NB4 (cell line): ENCODE measurements around the gene PDYN.

Experiments
- DNase-seq: peaks from one replicate; pipeline ENCODE4 v3.0.0; 2010; ENCODE audit warnings: low read depth
- H3K4me3 ChIP-seq: one replicate; pipeline ENCODE4 v1.5.1; 2011; ENCODE audit warnings: mild to moderate bottlenecking, low read depth, low read length, moderate library complexity
- CTCF ChIP-seq: IDR thresholded peaks from one replicate; pipeline ENCODE4 v1.5.1; 2012; ENCODE audit warnings: low read depth, low read length
- MYC ChIP-seq: IDR thresholded peaks from 2 replicates; pipeline ENCODE4 v1.6.1; 2011; ENCODE audit warnings: low read depth, low read length
- POLR2A ChIP-seq: IDR thresholded peaks from 2 replicates; pipeline ENCODE4 v1.6.1; 2011; ENCODE audit warnings: mild to moderate bottlenecking; ENCODE audit not compliant: insufficient read length; ENCODE audit errors: extremely low read depth
- TF ChIP-seq, protein P1 (sequence below): IDR thresholded peaks from 2 replicates; pipeline ENCODE4 v1.6.1; 2011; ENCODE audit warnings: low read depth, low read length

PDYN gene

GRCh38 chr20:1992359-1993110 is 1.3 kb downstream of the PDYN start:
- no peak overlapping the region for H3K4me3 ChIP-seq

GRCh38 chr20:1987826-1988225 is 6.0 kb downstream of the PDYN start:
- TF ChIP-seq MYC (no peak), POLR2A (no peak), CTCF (no peak)
- TF ChIP-seq, protein P1, sequence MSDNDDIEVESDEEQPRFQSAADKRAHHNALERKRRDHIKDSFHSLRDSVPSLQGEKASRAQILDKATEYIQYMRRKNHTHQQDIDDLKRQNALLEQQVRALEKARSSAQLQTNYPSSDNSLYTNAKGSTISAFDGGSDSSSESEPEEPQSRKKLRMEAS, result no peak

More at GRCh38 chr20:1992359-1993110, 1.3 kb downstream of the PDYN start:
- no peak for DNase-seq
- no peak for TF ChIP-seq POLR2A
- TF ChIP-seq MYC, result no peak
- no peak for TF ChIP-seq CTCF
- TF ChIP-seq, protein P1, result no peak

DNA sequence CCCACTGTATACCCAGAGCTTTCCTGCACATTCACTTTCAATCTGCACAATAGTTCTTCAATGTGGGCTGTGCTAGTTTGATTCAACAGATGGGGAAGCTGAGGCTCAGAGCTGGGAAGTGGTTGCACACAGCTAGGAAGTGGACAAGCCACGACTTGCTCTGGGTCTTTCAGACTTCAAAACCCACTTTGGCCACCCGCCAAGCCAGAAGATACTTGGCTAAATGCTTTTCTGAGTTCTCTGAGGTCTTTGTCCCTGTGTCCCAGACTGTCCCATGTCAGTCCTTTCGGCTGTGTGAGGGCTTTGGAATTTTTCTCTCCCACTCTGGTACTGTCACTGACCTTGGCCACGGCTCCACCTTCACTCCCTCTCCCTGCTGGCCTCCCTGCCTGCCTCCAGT is 10.6 kb downstream of the PDYN start:
- no peak overlapping the region for H3K4me3 ChIP-seq
- peak; percentile 18 for DNase-seq
- no peak for TF ChIP-seq MYC
- TF ChIP-seq, protein P1, result no peak
- no peak for TF ChIP-seq POLR2A
- no peak for TF ChIP-seq CTCF

More at GRCh38 chr20:1987826-1988225, 6.0 kb downstream of the PDYN start:
- H3K4me3 ChIP-seq, result no peak overlapping the region
- DNase-seq, result no peak

DNA sequence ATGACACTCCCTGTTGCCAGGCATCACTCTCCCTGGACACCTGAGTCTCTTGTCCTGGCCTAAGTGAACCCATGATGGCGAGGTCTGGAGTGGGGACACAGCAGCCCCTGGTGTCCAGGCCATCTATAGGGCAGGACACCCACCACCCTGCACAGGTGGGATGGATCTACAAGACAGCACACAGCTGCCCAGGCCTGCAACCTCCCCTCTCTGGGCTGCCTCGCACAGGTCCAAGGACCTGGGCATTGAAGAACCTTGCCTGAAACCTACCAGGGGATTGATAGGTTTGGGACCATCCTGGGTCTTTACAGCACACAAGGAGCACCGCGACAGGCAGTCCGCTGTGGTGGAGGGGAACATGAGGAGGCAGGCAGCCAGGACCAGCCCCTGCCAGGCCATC is 11.2 kb downstream of the PDYN start:
- no peak overlapping the region for H3K4me3 ChIP-seq
- DNase-seq, result no peak
- TF ChIP-seq POLR2A (no peak), MYC (no peak), CTCF (no peak)
- TF ChIP-seq, protein P1, result no peak

DNA sequence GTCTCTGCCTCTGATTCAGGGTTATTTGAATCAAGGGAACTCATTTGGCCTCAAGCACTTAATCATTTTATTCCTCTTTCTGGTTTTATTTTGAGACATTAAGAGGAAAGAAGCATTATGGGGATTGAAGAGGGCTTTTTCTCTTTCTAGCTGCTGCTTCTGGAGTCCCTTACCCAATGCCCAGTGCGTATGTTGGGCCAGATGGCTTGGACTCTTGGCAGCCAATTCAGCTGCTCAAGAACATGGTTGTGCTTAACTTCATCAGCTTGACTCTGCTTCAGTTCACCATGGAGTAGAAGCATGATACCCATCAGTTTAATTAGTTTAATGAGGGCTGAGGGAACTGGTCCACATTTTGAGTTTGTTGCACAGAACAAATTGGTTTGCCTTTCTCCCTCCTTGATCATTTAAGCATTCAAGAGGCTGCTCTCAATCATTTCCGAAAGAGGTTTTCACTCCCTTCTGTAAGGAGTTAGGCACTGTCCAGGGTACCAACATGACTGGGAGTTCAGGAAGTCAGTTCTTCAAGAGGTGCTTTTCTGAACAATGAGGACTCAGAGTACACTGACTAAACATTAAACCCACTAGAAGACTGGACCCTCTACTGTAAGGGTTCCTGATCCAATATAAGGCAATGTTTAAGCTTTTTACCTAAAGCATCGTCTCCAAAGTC is 14.6 kb downstream of the PDYN start:
- H3K4me3 ChIP-seq, result no peak overlapping the region
- DNase-seq, result peak; percentile 25
- TF ChIP-seq POLR2A (no peak), MYC (no peak), CTCF (no peak)
- TF ChIP-seq, protein P1, result no peak
